NCI-H774 (cell line): ENCODE measurements around the gene RRBP1.
A peak's percentile ranks its signal among the peaks of the same experiment; 100 is the strongest.

ENCODE experiments used
- DNase-seq: peaks from one replicate; lab custom pipeline; 2025; lab: John Stamatoyannopoulos, UW

RRBP1 gene

DNA sequence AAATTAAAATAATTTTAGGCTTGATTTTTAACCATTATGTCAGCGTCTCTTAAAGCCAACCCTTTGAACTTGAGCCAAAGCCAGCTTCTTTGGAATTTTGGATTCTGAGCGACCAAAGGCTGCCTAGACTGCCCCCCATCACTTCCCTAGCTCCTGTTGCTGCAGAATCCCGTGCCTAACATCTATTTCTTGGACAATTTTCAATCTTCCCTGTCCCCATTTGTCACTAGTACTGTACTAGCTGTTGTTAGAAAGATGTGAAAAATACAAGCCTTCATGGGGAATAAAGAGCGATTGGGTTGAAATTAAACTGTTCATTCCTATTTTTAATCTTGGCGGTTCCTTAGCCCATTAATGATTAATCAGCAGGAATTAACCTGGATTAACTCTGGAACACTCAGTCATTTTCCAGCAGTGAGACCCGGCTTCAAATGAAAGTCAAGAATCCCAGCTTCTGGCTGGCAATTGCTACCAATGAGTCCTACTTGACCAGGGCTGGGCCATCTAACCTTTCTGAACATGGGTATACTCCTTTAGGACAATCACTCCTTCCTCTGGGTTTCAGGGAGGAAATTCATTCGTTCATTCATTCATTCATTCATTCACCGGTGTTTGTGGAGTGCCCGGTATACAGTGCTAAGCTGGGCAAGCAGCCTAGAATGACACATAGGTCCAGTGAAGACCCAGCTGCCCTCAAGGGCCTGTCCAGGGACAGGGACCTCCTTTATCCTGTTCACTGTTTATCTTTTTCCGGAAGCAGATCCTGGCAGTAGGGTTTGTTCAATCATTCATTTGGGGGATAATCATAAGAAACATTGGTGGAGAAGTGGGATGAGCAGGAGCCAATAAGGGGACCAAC, 1.4 kb upstream of the RRBP1 start:
- DNase-seq: no peak

DNA sequence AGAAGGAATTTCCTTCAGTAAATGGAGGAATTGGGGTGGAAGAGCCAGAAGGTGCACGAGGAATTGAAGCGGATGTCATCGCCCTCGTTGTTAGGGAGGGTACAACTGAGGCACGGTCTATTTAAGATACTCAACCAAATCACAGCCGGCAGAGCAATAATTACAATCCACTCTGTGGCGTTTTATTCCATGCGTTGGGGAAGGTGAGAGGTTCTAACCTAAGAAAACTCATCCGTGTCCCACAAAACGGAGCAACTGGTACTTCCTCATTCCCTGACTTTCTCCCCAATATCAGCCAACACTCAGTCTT, 802 bp upstream of the RRBP1 start:
- no peak for DNase-seq

DNA sequence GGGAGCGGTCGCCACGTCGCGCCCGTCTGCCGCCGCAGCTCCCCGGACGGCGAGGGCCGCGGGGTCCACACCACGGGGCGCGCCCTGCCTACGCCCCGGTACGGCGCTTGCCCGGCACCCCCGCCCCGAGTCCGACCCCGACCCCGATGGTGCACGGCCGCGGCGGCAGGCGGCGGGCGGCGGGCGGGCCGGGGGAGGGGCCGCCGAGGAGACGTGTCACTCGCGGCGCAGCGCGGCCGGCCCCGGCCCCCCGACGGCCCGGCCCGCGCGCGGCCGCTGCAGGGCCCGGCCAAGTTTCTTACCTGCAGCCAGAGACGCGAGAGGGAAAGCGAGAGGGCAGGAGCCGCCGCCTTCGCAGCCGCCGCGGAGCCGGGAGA, 328 bp downstream of the RRBP1 start:
- DNase-seq: no peak

DNA sequence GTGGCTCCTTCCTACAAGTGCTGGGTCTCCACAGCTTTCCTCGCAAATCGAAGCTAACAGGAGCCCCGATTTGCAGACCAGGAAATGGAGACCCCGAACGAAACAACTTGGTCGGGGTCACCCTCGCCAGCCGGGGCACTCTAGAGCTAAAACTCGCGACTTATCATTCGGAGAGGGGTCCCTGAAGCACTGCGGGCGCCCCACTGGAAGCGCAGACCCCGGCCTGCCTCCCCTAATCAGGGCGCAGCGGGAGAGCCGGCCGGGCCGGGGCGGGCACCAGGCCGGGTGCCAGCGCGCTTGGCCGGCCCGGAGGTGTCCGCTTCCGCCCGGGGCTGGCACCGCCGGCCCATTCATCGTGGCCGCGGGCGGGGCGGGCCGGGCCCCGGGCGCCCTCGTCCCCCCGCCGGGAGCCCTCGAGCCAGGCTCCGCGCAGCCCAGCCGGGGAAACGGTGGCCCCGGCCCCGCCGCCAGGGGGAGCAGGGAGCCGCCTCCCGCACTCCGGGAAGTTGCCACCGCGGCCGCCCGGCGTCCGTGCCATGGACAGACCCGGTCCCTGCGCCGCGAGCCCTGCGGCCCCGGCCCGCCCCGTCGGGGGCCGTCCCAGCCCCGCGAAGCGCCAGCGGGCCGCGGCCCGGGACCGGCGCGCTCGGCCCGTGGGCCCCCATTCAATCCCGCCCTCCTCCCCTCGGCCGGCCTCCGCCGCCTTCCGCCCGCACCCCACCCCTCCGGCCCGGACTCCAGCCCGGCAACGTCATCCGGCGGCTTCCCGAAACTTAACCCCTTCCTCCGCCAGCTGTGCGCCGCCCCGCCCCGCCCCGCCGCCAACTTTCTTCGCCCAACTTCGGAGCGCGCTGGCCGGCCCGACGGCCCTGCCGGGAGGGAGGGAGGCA, 961 bp downstream of the RRBP1 start:
- peak; percentile 47 for DNase-seq

- no peak for DNase-seq
Measured at GRCh38 chr20:17679941-17680835, 1.9 kb downstream of the RRBP1 start.

- no peak for DNase-seq
Measured at GRCh38 chr20:17678886-17679285, 3.2 kb downstream of the RRBP1 start.

DNA sequence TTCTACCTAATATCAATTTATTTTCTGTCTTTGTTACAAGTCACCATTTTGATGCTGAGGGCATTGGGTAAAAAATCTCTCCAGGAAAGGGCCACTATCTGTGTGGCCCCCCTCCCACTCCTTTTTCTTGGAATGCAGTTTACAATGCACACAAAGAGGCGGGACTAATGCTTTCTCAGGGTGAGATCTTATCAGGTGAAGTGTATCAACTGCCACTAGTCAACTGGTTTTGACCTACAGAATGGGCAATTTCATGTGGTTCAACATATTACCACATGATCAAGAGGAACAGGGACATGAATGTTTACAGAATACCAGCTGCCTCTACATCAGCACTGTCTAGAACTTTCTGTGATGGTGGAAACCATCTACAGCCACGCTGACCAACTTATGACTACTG, 3.7 kb downstream of the RRBP1 start:
- DNase-seq: no peak

- DNase-seq: no peak
Measured at GRCh38 chr20:17676942-17677341, 5.1 kb downstream of the RRBP1 start.

DNA sequence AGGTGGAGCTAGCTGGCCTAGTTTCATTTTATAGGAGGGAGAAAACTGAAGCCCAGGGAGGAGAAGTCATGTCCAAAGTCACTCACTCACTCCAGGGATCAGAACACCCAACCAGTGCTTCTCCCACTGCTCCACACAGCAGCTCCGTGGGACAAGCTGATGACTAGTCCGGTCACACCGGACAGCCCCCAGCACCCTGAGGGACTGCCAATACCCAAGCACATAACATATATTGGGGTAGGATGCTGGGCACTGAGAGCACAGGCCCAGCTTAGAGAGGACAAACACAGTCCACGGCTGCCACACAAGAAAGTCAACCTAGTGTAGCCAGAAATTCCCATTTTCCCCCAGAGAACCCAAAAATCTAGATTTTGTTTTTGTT, 5.7 kb downstream of the RRBP1 start:
- DNase-seq: no peak

DNA sequence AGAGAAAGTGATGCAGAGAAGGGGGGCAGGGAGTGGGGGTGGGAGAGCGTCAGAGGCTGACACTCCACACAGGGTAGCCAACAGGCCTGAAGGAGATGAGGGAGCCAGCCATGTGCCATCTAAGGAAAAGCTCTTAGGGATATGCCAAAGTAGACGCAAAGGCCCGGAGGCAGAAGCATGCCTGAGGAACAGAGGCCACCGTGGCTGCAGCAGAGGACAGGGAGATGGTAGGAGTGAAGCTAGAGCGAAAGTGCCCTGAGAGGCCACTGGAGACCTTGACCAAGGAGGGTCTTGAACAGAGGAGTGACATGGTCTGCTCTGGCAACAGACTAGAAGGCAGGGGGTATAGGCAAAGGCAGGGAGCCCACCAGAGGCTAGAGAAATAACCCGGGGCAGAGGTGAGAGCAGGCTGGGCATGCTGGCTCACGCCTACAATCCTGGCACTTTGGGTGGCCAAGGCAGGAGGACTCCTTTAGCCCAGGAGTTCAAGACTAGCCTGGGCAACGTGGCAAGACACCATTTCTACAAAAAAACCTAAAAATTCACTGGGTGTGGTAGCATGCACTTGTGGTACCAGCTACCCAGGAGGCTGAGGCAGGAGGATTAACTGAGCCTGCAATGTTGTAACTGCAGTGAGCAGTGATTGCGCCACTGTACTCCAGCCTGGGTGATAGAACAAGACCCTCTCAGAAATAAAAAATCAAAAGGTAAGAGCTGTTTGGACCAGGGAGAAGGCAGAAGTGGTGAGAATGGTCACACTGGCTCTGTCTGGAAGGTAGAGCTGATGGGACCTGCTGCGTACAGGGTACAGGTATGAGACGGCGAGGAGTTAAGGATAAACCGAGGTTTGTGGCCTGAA, 6.3 kb downstream of the RRBP1 start:
- no peak for DNase-seq

GRCh38 chr20:17674722-17675518, 7.1 kb downstream of the RRBP1 start:
- DNase-seq: no peak

DNA sequence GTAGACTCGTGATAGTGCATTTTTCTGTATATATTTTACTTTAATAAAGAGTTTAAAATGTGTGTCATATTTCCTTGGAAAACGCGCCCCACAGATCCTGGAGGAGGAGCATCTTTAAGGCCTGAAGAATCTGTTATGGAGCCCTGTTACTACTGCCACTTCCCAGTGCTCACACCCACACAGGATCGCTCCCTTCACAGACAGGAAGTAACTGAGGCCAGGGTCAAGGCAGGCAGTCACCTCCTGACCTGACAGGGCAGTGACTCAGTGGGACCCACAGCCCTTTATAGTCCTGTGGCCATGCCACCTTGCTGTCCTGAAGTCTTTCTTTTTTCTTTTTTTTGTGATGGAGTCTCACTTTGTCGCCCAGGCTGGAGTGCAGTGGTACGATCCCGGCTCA, 9.0 kb downstream of the RRBP1 start:
- DNase-seq: no peak

- DNase-seq: no peak
Measured at GRCh38 chr20:17671565-17671964, 10.5 kb downstream of the RRBP1 start.

- DNase-seq: no peak
Measured at GRCh38 chr20:17671011-17671410, 11.0 kb downstream of the RRBP1 start.

- DNase-seq: no peak
Measured at GRCh38 chr20:17669306-17669931, 12.6 kb downstream of the RRBP1 start.

DNA sequence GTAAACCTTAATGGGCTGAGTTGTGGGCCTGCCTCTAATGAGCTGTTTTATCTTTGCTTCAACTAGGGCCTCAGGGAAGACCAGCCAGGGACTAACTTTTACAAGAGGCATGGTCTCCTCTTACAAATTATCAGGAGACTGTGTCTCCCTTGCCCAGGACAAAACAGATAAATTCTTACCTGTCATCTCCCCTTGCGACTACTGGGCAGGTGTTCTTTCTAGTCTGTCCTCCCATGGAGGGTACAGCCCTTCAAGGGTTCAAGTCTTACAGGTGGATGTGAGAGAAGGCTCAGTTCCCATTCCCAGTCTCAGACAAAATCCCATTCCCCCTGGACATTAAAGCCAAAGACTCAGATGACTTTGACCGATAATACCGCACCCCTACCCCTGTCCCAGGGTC, 13.6 kb downstream of the RRBP1 start:
- no peak for DNase-seq

- no peak for DNase-seq
Measured at GRCh38 chr20:17667445-17667844, 14.6 kb downstream of the RRBP1 start.

DNA sequence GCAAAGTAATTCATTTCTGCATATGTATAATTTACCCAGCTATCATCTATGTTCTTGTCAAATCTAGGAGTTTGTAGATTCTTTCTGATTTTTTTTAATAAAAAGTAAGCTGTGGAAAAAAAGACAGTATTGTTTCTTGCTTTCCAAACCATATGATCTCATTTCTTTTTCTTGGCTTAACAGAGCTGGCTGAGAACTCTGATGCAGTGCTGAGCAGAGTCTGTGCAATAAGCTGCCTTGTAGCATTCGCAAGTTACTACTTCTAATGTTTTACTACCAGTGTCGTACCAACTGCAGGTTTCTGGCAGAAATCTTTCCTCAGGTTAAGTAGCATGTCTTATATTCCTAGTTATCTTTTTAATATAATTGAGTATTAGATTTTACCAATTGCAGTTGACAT, 15.6 kb downstream of the RRBP1 start:
- DNase-seq: no peak

GRCh38 chr20:17665756-17666155, 16.3 kb downstream of the RRBP1 start:
- DNase-seq: no peak

- no peak for DNase-seq
Measured at GRCh38 chr20:17664025-17664633, 17.9 kb downstream of the RRBP1 start.
